GM21390 (cell line): ENCODE data around the gene SCN1A.

ENCODE experiments used
- ATAC-seq: cut with Tn5 transposase; IDR thresholded peaks from one replicate; pipeline ENCODE4 v1.9.1; 2021; ENCODE audit not compliant: unreplicated experiment

The SCN1A gene

GRCh38 chr2:166082736-166083135 lies 45.1 kb downstream of the SCN1A start:
- no peak for ATAC-seq

- ATAC-seq: no peak
Observed at GRCh38 chr2:166081852-166082251, 46.0 kb downstream of the SCN1A start.

- ATAC-seq: no peak
Observed at GRCh38 chr2:166081131-166081632, 46.6 kb downstream of the SCN1A start.

- no peak for ATAC-seq
Observed at GRCh38 chr2:166074430-166074829, 53.4 kb downstream of the SCN1A start.

- no peak for ATAC-seq
Observed at GRCh38 chr2:166074011-166074410, 53.8 kb downstream of the SCN1A start.

- no peak for ATAC-seq
Observed at GRCh38 chr2:166070231-166070630, 57.6 kb downstream of the SCN1A start.

- no peak for ATAC-seq
Observed at GRCh38 chr2:166068981-166069380, 58.8 kb downstream of the SCN1A start.

- no peak for ATAC-seq
Observed at GRCh38 chr2:166067229-166067628, 60.6 kb downstream of the SCN1A start.

GRCh38 chr2:166060191-166060590 lies 67.6 kb downstream of the SCN1A start:
- no peak for ATAC-seq

GRCh38 chr2:166057370-166058164 lies 70.3 kb downstream of the SCN1A start:
- ATAC-seq: no peak

GRCh38 chr2:166044853-166045483 lies 82.9 kb downstream of the SCN1A start:
- ATAC-seq: no peak

- no peak for ATAC-seq
Observed at GRCh38 chr2:166042768-166043390, 84.9 kb downstream of the SCN1A start.

- no peak for ATAC-seq
Observed at GRCh38 chr2:166042356-166042755, 85.5 kb downstream of the SCN1A start.

GRCh38 chr2:166041613-166042012 lies 86.2 kb downstream of the SCN1A start:
- no peak for ATAC-seq

- no peak for ATAC-seq
Observed at GRCh38 chr2:166032361-166032760, 95.5 kb downstream of the SCN1A start.

GRCh38 chr2:166031054-166031453 lies 96.8 kb downstream of the SCN1A start:
- no peak for ATAC-seq

GRCh38 chr2:166025313-166025712 lies 102.5 kb downstream of the SCN1A start:
- no peak for ATAC-seq

GRCh38 chr2:166017208-166017607 lies 110.6 kb downstream of the SCN1A start:
- ATAC-seq: no peak

GRCh38 chr2:166013878-166014277 lies 113.9 kb downstream of the SCN1A start:
- ATAC-seq: no peak

GRCh38 chr2:166011660-166012059 lies 116.2 kb downstream of the SCN1A start:
- ATAC-seq: no peak

- ATAC-seq: no peak
Observed at GRCh38 chr2:166000401-166000800, 127.4 kb downstream of the SCN1A start.

- no peak for ATAC-seq
Observed at GRCh38 chr2:165990846-165991245, 137.0 kb downstream of the SCN1A start.
